Measurements from ENCODE around the gene PICALM.
"Not testable (repeated sequence)": the region's sequence is repeated elsewhere in the genome, so short reads cannot be mapped to it uniquely, and the experiment has no call there.

Gene PICALM

GRCh38 chr11:86068951-86069407 is at the start of gene PICALM:
TSS of gene PICALM (minus strand) at chr11:86069084. CDS start at chr11:86068780, 304 bp downstream.
- peak; percentile 99 for DNase-seq

DNA sequence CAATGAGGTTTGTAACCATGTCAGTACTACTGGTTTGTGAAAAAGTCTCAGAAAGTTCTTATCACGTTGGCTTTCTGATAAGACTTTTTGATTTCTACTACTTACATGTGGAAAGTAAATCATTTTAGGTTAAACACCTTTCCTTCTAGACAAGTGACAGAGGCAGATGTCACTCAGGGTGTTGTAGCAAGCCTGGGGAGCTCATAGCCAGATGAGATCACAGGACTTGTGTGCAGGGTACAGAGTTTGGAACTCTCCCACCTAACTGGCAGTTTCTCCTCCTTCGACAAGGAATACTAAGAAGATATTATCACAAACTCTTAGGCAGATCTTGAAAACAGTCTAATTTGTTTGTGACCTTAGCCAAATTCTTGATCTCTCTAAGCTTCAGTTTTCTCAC is 49.4 kb upstream of the PICALM start:
- no peak for DNase-seq

GRCh38 chr11:86117712-86118063 is 48.8 kb upstream of the PICALM start:
- DNase-seq, result no peak

GRCh38 chr11:86117001-86117711 is 48.3 kb upstream of the PICALM start:
- DNase-seq, result no peak

DNA sequence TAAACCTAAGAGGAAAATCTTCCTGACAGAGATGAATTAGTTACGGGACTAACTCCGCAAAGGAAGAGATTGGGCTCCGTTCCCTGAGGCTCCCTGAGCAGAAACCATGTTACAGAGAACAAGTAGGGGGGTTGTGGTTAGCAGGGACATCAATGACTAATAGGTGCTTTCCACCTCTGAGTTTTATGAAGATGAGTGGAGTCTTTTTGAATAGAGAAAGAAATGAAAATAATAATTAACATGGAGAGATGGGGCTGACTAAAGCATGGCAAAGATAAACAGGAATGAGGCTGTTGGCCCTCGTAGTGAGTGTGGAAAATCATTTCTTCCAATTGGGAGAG is 47.5 kb upstream of the PICALM start:
- no peak for DNase-seq

- DNase-seq, result no peak
Measured at GRCh38 chr11:86115542-86116385, 46.9 kb upstream of the PICALM start.

- DNase-seq, result no peak
Measured at GRCh38 chr11:86108890-86109638, 40.2 kb upstream of the PICALM start.

DNA sequence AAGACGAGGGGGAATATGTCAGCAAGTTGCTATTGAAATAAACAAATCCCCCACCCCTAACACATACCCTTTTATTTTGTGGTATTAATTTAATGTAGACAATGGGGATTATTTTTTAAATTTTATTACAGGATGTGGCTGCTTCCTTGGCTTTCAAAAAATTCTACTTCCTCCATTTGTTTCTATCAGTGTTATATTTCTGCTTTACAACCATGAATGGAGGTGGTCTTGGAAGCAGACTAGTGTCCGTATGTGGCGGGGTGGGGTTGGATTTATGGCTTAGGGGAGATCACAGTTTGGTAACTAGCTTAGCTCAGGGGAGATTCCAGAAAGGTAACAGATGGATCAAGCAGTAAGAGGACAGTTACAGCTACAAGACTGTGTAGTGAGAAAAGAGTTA is 39.3 kb upstream of the PICALM start:
- no peak for DNase-seq

GRCh38 chr11:86106916-86107315 is 38.0 kb upstream of the PICALM start:
- DNase-seq, result no peak

- DNase-seq, result not testable (repeated sequence)
Measured at GRCh38 chr11:86106031-86106430, 37.1 kb upstream of the PICALM start.

GRCh38 chr11:86105601-86106000 is 36.7 kb upstream of the PICALM start:
- DNase-seq, result not testable (repeated sequence)

- DNase-seq, result no peak
Measured at GRCh38 chr11:86103808-86104207, 34.9 kb upstream of the PICALM start.

DNA sequence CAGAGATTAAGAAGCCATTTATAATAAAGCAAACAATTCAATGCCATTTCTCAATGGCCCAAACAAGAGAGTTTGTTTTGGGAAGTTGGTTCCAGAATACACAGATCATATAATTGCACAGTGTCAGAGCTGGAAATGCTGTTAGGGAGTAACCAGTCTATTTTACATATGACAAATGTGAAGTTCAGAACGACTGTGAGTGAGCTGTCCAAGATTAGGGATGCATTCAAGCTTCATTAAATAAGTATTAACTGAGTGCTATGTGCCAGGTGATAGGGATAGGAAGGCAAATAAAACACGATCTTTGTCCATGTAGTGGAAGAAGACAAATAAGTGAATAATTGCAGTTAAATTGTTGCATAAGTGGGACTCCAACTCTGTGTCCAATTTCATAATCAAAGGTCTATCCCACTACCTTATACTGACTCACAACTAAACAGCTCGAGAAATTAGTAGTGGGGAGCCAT is 33.1 kb upstream of the PICALM start:
- no peak for DNase-seq

DNA sequence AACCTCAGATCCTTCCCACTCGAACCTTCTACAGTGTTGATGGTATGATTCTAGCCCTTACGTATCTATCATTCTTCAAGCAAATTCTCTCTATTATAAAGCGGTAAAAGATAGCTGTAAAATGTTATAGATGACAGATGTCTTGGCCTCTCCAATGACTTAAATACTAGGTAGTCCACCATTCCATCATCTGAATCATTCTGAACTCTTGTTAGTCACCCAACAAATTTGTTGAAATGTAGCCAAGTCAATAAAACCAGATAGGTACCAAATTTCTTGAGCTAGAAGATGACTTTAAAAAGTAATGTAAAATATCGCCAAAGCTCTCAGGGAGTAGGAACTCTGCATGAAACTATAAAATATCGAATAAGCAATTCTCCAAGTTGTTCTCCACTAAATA is 32.6 kb upstream of the PICALM start:
- no peak for DNase-seq

- no peak for DNase-seq
Measured at GRCh38 chr11:86099874-86100273, 31.0 kb upstream of the PICALM start.

DNA sequence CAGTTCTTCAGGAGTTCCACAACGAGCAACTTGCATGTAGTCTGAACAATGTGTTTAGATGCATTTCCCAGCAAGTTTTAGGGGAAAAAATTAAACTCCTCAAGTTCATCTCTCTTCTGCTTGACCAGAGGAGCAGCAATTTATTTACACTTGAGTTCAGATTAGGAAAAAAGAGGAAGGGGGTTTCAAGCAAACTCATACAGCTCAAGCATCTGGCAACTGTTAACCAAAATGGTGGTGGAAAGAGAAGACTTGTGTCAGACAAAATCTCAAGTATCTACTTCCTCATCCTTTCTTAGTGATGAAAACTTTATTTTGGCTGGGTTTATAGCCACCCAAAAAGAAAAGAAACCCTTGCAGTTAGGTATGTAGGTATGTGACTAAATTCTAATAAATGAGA is 29.1 kb upstream of the PICALM start:
- no peak for DNase-seq

GRCh38 chr11:86091566-86091965 is 22.7 kb upstream of the PICALM start:
- DNase-seq, result no peak

DNA sequence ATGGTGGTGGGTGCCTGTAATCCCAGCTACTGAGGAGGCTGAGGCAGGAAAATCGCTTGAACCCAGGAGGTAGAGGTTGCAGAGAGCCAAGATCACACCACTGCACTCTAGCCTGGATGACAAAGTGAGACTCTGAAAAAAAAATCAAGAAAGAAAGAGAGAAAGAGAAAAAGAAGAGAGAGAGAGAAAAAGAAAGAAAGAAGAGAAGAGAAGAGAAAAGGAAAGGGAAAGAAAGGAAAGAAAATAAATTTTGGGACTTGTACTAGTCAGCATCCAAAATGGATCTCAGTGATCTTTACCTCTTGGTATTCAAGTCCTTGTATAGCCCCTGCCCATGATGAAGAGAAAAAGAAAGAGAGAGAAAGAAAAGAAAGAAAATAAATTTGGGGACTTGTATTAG is 22.2 kb upstream of the PICALM start:
- no peak for DNase-seq

DNA sequence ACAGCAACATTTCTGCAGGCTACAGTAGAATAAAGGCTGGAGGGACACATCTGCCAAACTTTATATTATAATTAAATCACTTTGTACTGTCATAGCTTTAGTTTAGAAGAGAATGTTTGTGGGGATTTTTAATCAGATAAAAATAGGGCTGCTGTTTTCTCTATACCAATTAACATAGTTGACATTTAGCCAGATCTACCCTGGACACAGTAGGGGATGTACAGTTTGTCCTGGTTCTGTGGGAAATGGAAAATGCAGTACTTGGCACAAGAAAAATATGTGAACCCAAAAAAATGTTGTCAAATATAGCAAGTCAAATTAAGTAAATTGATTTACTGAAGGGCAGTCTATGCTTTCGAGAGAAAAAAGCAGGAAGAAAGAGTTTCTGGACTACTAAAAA is 20.8 kb upstream of the PICALM start:
- DNase-seq, result no peak

DNA sequence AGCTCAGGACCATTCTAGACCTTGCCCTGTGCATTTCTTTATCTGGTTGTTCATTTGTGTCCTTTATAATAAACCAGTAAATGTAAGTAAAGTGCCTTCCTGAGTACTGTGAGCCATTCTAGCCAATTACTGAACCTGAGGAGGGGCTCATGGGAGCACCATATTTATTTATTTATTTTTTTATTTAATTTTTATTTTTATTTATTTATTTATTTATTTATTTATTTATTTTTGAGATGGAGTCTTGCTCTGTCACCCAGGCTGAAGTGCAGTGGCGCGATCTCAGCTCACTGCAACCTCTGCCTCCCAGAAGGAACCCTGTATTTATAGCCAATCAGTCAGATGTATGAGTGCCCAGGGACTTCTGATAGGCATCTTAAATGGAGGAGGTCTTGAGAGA is 18.8 kb upstream of the PICALM start:
- not testable (repeated sequence) for DNase-seq

DNA sequence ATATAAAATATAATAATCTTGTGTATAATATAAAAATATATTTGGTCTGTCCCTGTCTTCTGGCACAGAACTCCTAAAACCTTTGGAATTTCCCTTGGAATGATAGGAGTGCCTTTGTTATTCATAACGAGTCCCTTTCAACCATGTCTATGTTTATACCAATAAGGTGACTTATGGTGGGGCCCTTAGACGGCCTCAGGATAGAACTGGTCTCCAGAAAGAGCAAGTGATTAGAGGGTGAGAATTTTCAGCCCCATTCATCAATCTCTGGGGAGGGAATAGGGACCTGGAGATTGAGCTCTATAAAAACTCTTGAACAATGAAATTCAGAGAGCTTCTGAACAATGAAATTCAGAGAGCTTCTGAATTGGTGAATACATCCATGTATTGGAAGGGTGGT is 18.4 kb upstream of the PICALM start:
- no peak for DNase-seq

DNA sequence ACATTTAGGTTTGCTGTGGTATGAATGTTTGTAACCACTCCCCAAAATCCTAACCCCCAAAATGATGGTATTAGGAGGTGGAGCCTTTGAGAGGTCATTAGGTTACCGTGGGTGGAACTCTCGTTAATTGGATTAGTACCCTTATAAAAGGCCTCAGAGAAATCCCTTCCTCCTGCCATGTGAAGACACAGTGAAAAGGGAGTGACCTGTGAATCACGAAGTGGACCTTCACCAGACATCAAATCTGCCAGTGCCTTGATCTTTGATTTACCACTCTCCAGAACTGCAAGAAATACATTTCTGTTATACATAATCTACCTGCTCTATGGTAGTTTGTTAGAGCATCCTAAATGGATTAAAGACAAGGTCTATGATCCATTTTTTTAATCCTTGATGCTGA is 12.6 kb upstream of the PICALM start:
- DNase-seq, result no peak

- no peak for DNase-seq
Measured at GRCh38 chr11:86079421-86079820, 10.5 kb upstream of the PICALM start.

DNA sequence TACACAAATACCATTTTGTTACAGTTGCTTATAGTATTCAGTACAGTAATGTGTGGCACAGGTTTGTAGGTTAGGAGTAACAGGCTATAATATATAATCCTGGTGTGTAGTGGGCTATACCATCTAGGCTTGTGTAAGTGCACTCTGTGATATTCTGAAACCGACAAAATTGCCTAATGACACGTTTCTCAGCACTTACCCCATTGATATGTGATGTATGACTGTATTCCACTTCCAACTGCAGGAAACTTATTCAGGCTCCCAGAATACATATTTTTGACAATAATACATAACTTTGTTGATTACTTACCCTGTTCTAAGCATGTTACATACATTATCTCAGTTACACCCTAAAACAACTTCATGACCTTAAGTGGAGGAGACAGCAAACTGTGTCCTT is 5.1 kb upstream of the PICALM start:
- no peak for DNase-seq
